Activated CD4-positive, alpha-beta T cell treated with anti-CD3 and anti-CD28 coated beads, Interleukin-2, amount 10 ng/mL, durations not matched to agents 24 days and 14 days (primary cell): ENCODE measurements around the gene CRMP1. TPM values are rescaled to one million over a fixed set of nuclear protein-coding genes. Genes with fewer than 3 reads are reported as not detected.
A peak's percentile ranks its signal among the peaks of the same experiment; 100 is the strongest.
"Not testable (repeated sequence)": the region's sequence is repeated elsewhere in the genome, so short reads cannot be mapped to it uniquely, and the experiment has no call there.

ENCODE experiments used
- DNase-seq: peaks from one replicate; pipeline ENCODE4 v3.0.0; 2022
- H3K27ac Mint-ChIP-seq: one replicate; pipeline ENCODE4 v1.8.0; 2022; ENCODE audit warnings: mild to moderate bottlenecking, mixed read lengths
- H3K27me3 Mint-ChIP-seq: one replicate; pipeline ENCODE4 v1.8.0; 2022; ENCODE audit warnings: mixed read lengths
- H3K36me3 Mint-ChIP-seq: one replicate; pipeline ENCODE4 v1.8.0; 2022; ENCODE audit warnings: low read depth, mild to moderate bottlenecking, mixed read lengths
- H3K4me1 Mint-ChIP-seq: one replicate; pipeline ENCODE4 v1.8.0; 2021; ENCODE audit warnings: mixed read lengths
- H3K4me3 Mint-ChIP-seq: one replicate; pipeline ENCODE4 v1.8.0; 2022; ENCODE audit warnings: mild to moderate bottlenecking, moderate library complexity, mixed read lengths
- H3K9me3 Mint-ChIP-seq: one replicate; pipeline ENCODE4 v1.8.0; 2021; ENCODE audit warnings: mixed read lengths
- intact Hi-C: fragments of 100-400 bp; cut with micrococcal nuclease; formaldehyde crosslinking; loops from one replicate; pipeline ENCODE4 v1.15.1; 2023
- total RNA-seq: library from RNA; stranded (reverse); gene quantifications from 2 replicates; pipeline ENCODE4 v1.2.3, GENCODE V29; 2022

Gene CRMP1
- total RNA-seq, 1 donor from 2014 or later = not detected

DNA sequence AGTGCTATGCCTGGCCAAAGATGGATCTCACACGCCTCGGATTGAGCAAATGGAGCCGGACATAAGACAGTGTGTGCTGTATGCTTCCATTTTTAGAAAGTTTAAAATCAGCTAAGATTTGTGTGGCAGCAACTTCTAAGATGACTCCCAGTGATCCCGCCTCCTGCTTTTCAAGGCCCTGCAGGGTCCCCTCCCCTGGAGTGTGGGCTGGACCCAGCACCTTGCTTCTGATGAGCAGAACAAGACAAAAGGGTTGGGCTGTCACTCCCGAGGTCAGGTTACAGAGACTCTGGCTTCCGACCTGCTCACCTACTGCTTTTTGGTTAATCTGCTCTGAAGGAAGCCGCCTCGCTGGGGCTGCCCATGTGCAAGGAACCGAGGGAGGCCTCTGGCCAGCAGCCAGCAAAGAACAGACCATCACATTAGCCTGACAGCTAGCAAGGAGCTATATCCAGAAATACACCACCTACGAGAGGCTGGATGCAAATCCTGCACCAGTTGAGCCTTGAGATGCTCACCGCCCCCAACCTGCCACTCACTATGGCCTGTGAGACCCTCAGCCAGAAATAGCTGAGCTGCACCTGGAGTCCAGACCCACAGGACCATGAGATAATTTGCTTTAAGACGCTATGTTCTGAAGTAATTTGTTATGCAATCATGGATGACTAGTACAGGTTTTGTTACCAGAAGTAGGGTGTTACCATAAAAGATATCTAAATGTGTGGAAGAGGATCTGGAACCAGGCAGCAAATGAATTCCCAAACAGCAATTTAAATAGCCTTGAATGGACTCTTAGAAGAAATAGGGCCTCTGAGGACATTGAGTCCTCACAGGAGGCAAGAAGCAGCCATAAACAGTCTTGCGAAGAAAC is 47.6 kb downstream of the CRMP1 start:
- no peak for DNase-seq
- H3K36me3 Mint-ChIP-seq = no peaks in the 10 kb centered on the region
- no peaks in the 10 kb centered on the region for H3K9me3 Mint-ChIP-seq
- H3K27ac Mint-ChIP-seq = no peak overlapping the region
- intact Hi-C loops = no loop called here
- no peaks in the 10 kb centered on the region for H3K4me1 Mint-ChIP-seq
- no peak overlapping the region for H3K4me3 Mint-ChIP-seq
- no peaks in the 10 kb centered on the region for H3K27me3 Mint-ChIP-seq

DNA sequence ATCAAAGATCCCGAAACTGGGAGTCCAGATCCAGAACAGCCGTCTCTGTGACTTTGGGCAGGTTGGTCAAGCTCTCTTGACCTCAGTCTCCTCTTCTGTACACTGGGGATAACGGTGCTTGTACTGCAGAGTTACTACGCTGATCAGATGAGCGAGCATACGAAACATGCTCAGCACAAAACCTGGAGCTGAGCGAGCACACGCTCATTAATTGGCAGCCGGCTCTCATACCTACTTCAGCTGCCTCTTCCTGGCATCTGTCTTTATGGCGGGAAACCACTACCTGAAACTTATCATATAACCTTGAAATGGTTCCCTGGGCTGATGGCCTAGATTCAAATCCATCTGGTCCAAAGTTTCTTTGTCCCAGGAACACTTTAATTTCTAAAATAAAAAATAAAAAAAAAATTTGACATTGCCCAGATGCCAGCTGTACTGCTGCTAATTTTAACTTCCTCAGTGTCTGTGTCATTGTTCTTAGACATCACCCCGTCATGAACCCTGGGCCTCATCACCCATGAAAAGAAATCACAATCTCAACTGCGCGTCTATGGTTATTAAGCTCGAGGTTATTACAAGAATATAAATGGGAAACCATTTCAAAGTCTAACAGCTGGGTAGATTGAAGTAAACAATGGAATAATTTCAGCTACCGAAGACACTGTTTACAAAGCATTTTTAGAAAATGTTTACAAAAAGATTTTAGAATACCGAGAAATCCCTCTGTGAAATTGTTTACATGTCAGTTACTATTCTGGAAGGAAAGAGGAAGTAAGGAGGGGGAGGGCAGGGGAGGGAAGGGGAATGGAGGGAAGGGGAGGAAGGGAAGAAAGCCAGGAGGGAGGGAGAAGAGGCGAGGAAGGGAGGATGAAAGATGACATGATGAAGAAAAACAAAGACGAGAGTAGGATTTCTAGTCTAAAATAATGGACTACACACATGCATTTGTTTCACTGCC is 49.0 kb downstream of the CRMP1 start:
- no peaks in the 10 kb centered on the region for H3K36me3 Mint-ChIP-seq
- H3K9me3 Mint-ChIP-seq = no peaks in the 10 kb centered on the region
- no peak overlapping the region for H3K27ac Mint-ChIP-seq
- DNase-seq = no peak
- H3K27me3 Mint-ChIP-seq = no peaks in the 10 kb centered on the region
- H3K4me1 Mint-ChIP-seq = no peaks in the 10 kb centered on the region
- no peak overlapping the region for H3K4me3 Mint-ChIP-seq
- intact Hi-C loops = no loop called here

- Mint-ChIP-seq H3K9me3 (no peaks in the 10 kb centered on the region), H3K27me3 (no peaks in the 10 kb centered on the region), H3K27ac (no peak overlapping the region), H3K36me3 (no peaks in the 10 kb centered on the region), H3K4me3 (no peak overlapping the region), H3K4me1 (no peaks in the 10 kb centered on the region)
- intact Hi-C loops = no loop called here
- DNase-seq = no peak
These were observed 50.4 kb downstream of the CRMP1 start for GRCh38 chr4:5842456-5842855.

GRCh38 chr4:5839751-5840674 is 52.9 kb downstream of the CRMP1 start:
- intact Hi-C loops = no loop called here
- Mint-ChIP-seq H3K4me3 (no peak overlapping the region), H3K4me1 (no peaks in the 10 kb centered on the region), H3K27ac (no peak overlapping the region), H3K9me3 (no peaks in the 10 kb centered on the region), H3K36me3 (no peaks in the 10 kb centered on the region), H3K27me3 (no peaks in the 10 kb centered on the region)
- no peak for DNase-seq

GRCh38 chr4:5839332-5839731 is 53.6 kb downstream of the CRMP1 start:
- Mint-ChIP-seq H3K36me3 (no peaks in the 10 kb centered on the region), H3K27ac (no peak overlapping the region), H3K4me1 (no peaks in the 10 kb centered on the region), H3K9me3 (no peaks in the 10 kb centered on the region), H3K4me3 (no peak overlapping the region), H3K27me3 (no peaks in the 10 kb centered on the region)
- intact Hi-C loops = no loop called here
- DNase-seq = no peak

GRCh38 chr4:5837483-5837882 is 55.4 kb downstream of the CRMP1 start:
- H3K27ac Mint-ChIP-seq, H3K9me3 Mint-ChIP-seq, H3K27me3 Mint-ChIP-seq, H3K4me1 Mint-ChIP-seq, H3K4me3 Mint-ChIP-seq, DNase-seq, H3K36me3 Mint-ChIP-seq, intact Hi-C loops: not testable (repeated sequence)

- no peak for DNase-seq
- no peaks in the 10 kb centered on the region for H3K27me3 Mint-ChIP-seq
- H3K4me1 Mint-ChIP-seq = no peaks in the 10 kb centered on the region
- no peak overlapping the region for H3K4me3 Mint-ChIP-seq
- no peaks in the 10 kb centered on the region for H3K36me3 Mint-ChIP-seq
- no peaks in the 10 kb centered on the region for H3K9me3 Mint-ChIP-seq
- no peak overlapping the region for H3K27ac Mint-ChIP-seq
- intact Hi-C loops = no loop called here
These were observed 55.9 kb downstream of the CRMP1 start for GRCh38 chr4:5836943-5837342.

DNA sequence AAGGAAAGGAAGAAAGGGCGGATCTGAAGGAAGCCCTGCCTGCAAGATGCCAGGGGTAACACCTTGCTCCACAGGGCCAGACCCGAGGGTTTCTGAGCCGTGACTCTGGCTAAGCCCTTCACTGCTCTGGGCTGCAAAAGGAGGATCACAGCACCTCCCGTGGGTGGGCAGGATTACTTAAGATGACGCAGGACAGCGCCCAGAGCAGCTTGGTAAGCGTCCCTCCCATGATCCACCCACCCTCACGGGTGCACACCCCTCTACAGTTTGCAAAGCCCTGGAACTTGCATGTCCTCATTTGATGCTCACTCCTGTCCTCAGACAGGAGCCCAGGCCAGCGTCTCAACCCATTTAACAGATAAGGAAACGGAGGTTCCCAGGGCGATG is 64.9 kb downstream of the CRMP1 start:
- intact Hi-C loops = no loop called here
- H3K36me3 Mint-ChIP-seq = no peaks in the 10 kb centered on the region

DNA sequence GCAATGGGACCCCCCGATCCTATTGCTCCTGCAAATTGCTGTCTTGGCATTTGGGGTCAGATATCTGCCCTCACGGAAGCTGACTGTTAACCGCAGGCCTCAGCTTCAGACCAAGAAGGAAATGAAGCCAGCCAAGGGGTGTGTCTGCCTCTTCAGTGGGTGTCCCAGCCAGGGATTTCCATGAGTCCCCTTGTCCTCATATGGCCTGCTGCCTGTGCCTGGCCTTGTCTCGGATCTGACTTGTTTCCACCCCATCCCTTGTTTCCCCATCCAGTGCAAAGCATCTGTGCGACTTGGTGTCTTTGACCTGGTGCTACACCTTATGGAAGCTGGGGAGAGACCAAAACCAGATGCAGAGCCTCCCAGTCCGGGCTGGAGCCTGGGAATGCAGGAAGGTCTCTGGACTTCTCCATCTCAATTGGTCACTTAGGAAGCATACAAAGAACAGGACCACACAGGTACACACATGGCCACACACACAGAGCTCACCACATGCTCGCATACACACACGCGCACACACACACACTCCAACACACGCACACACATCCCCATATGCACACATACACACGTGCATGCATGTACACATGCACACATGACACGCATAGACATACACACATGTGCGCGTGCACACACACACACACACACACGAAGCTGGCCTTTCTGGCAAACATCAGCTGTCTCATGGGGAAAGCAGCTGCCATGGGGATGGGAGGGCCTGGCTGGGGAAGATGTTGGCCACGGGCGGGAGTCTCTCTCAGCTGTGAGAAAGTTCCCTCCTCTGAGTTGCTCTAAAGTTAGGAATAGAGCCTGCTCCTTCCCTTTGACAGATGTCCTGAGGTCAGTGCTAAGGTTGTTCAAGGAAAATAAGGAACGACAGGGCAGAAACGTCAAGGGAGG is 65.5 kb downstream of the CRMP1 start:
- no peaks in the 10 kb centered on the region for H3K9me3 Mint-ChIP-seq
- no peaks in the 10 kb centered on the region for H3K36me3 Mint-ChIP-seq
- peaks cover 2% of the 10 kb centered on the region for H3K27me3 Mint-ChIP-seq
- DNase-seq = peak; percentile 58
- H3K4me1 Mint-ChIP-seq = peaks cover 22% of the 10 kb centered on the region
- H3K4me3 Mint-ChIP-seq = no peak overlapping the region
- no peak overlapping the region for H3K27ac Mint-ChIP-seq
- intact Hi-C loops = no loop called here

More for the DNA sequence above, 64.9 kb downstream of the CRMP1 start:
- Mint-ChIP-seq H3K27me3 (peaks cover 2% of the 10 kb centered on the region), H3K4me3 (no peak overlapping the region), H3K9me3 (no peaks in the 10 kb centered on the region), H3K27ac (no peak overlapping the region), H3K4me1 (peaks cover 22% of the 10 kb centered on the region)
- no peak for DNase-seq

DNA sequence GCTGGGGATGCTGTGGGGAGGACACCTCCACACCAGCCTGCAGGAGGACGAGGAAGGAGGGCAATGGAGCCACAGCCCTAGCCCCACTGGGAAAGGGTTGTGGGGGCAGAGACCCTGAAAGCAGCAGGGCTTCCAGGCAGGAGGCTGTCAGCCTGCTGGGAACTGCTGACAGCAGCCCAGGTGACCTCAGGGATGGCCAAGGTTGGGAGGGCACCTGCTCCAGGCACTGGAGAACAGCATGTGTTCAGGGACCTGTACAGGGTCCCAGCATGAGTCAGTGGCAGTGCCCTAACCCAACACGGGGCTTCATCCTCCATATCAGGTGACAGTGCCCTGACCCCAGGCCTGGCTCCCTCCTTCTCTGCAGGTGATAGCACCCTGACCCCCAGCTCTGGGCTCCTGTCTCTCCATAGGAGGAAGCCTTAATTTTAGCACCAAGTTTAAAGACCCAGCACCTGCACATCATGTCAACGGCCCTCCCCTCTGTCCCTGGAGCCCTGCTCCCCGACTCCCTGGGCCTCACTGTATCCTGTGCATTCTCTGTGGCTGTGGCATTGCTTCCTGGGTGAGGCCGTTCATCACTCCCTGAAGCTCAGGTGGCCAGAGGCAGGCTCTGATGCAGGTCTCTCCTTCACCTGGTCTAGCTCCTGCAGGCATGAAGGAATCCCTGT is 66.3 kb downstream of the CRMP1 start:
- Mint-ChIP-seq H3K9me3 (no peaks in the 10 kb centered on the region), H3K27me3 (peaks cover 2% of the 10 kb centered on the region), H3K36me3 (no peaks in the 10 kb centered on the region), H3K4me3 (no peak overlapping the region), H3K27ac (no peak overlapping the region), H3K4me1 (peaks cover 22% of the 10 kb centered on the region)
- no peak for DNase-seq
- intact Hi-C loops = no loop called here

DNA sequence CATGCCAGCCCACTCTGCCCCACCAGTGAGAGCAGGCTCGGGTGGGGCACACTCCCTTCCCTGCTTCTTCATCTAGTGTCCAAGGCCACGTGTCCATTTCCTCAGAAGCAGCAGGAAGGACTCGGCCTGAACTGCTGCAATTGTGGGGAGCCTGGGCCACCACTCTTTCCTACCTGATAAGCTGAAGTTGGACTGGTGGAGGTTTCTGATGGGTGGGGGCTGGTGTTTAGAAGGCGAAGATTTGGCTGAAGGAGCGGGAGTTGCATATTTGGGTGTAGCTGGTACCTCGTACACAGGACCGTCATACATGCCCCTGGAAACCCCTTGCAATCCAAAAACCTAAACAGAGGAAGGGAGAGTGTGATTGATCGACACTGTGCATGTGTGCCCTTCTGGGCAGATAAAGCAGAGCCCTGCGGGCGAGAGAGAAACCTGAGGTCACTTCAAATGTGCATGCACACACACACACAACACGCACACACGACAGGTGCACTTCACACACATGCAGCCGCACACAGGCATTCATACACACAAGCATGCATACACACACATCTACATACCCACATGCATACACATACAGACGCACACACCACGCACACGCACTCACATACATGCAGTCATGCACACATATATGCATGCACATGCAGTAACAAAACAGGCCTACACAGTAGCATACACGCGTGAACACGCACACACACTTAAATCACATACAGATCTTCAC is 67.4 kb downstream of the CRMP1 start:
- intact Hi-C loops = no loop called here
- Mint-ChIP-seq H3K36me3 (no peaks in the 10 kb centered on the region), H3K27me3 (no peaks in the 10 kb centered on the region), H3K27ac (no peak overlapping the region), H3K4me1 (peaks cover 22% of the 10 kb centered on the region), H3K4me3 (no peak overlapping the region), H3K9me3 (no peaks in the 10 kb centered on the region)
- DNase-seq = no peak

- peak; percentile 60 for DNase-seq
- H3K36me3 Mint-ChIP-seq = no peaks in the 10 kb centered on the region
- H3K4me1 Mint-ChIP-seq = peaks cover 22% of the 10 kb centered on the region
- intact Hi-C loops = no loop called here
- no peaks in the 10 kb centered on the region for H3K27me3 Mint-ChIP-seq
- H3K27ac Mint-ChIP-seq = no peak overlapping the region
- H3K4me3 Mint-ChIP-seq = no peak overlapping the region
- H3K9me3 Mint-ChIP-seq = no peaks in the 10 kb centered on the region
These were observed 68.3 kb downstream of the CRMP1 start for GRCh38 chr4:5824635-5825034.
